Suppressor macrophage treated with lipopolysaccharide for 4 hours (primary cell): ENCODE data around the gene ZNF711.
"Not testable (repeated sequence)": the region's sequence is repeated elsewhere in the genome, so short reads cannot be mapped to it uniquely, and the experiment has no call there.

Experiments used
- DNase-seq: peaks from one replicate; pipeline ENCODE4 v3.0.0-alpha.2; 2020

Gene ZNF711

DNA sequence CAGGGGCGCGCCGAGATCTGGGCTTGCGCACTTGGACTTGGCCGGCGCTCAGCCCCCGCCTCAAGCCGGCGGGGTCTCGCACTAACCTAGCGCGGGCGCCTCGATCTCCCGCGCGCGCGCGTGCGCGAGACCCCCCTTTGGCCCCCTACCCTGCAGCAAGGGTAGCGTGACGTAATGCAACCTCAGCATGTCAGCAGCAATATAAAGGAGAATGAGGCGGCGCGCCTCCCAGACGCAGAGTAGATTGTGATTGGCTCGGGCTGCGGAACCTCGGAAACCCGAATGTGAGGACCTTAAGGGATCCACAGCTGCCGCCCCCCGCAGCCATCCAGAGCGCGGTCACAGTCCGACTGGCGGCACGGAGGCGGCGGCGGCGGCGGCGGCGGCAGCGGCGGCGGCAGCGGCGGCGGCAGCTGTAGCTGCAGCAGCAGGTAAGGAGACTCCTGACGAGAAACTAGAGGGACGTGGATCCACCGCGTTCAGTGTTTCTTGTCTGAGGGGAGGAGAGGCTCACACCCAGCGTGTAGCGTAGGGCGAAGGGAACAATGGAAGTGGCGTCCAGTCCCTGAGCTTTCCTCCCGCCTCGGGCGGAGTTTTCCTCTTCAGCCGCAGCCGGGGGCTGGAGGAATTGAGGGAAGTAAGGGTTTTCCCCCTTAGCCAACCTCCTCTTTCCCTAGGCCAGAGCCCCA lies at the start of gene ZNF711, which contains the start of gene SATL1:
ZNF711 (plus strand) TSS at position 231 of the 689 bp plus-strand sequence. CDS start 3,582 bp downstream, outside the sequence.
SATL1 (minus strand) TSS at position 19 of the 689 bp plus-strand sequence. CDS start 134,811 bp downstream, outside the sequence.
- DNase-seq: peak; percentile 8

DNA sequence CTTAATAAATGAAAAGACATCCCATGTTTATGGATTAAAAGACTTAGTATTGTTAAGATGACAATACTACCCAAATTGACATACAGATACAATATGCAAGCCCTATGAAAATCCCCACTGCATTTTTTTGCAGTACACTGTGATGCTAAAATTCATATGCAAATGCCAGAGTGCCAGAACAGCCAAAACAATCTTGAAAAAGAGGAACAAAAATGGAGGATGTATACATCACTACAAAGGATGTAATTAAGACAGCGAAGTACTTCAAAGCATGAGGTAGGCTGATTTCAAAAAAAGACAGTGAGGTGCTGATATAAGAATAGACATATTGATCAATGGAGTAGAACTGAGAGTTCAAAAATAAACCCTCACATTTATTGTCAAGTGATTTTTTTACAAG lies 47.5 kb upstream of the ZNF711 start:
- DNase-seq: no peak

- DNase-seq: no peak
These were observed 40.3 kb upstream of the ZNF711 start for GRCh38 chrX:85203461-85203970.

GRCh38 chrX:85213792-85214530 lies 29.8 kb upstream of the ZNF711 start:
- no peak for DNase-seq

DNA sequence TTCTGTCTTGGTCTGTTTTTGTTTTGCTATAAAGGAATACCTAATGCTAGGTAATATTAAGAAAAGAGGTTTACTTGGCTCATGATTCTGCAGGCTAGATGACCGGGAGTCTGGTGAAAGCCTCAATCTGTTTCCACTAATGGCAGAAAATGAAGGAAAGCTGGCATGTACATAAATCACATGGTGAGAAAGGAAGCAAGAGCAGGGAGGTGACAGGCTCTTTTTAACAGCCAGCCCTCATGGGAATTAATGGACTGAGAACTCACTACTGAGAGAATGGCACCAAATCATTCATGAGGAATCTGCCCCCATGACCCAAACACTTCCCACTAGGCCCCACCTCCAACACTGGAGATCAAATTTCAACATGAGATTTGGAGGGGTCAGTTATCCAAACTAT lies 27.8 kb upstream of the ZNF711 start:
- no peak for DNase-seq

GRCh38 chrX:85221361-85221760 lies 22.4 kb upstream of the ZNF711 start:
- no peak for DNase-seq

GRCh38 chrX:85223359-85223758 lies 20.4 kb upstream of the ZNF711 start:
- no peak for DNase-seq

DNA sequence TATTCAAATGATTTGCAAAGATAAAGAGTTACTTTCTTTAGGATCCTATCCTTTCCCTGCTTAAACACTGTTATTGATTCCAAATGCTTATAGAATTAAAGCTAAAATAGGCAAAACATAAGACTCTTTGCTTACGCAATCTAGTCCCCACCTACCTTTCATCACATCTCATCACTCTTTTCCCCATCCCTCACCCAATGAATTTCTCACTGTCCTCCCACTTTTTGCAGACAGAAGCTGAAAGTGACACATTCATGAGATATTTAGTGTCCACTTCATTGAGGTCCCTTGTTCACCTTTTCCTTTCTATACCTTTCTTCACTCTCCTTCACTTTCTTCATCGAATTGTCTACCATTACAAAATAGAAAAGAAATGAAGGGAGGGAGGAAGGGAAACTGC lies 636 bp upstream of the ZNF711 start:
- DNase-seq: no peak

DNA sequence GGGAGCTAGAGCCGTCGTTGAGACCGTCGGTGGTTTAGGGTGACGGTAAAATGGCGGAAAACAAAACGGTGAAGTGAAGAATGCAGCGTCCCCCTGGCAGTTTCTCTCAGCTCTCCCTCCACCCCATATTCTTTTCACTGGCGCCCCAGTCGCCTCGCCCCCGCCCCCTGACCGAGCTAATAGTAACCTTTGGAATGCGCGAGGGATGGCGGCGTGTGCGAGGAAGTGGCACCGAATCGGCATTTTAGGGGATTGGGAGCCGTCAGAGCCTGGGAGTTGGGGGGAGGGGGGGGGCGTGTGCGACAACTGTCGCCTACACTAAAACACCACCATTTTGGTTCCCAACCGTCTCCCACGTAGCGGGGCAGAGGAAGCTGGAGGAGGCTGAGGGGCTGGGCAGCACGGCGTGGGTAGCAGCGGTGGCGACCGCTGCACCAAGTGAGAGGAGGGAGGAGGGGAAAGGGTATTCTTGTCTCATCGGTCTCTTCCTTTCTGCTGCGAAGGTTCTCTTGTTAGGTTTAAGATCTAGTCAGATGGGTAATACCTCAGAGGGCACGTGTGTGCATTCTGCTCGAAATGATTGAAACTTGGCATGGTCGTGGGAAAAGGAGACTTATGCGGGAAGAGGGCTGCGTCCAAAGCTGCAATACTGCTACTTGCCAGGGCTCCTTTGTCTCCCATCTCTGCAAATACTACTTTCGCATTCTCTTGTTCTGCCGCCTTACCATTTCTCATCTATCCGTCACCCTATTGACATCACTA lies 840 bp downstream of the ZNF711 start:
- DNase-seq: peak; percentile 2

DNA sequence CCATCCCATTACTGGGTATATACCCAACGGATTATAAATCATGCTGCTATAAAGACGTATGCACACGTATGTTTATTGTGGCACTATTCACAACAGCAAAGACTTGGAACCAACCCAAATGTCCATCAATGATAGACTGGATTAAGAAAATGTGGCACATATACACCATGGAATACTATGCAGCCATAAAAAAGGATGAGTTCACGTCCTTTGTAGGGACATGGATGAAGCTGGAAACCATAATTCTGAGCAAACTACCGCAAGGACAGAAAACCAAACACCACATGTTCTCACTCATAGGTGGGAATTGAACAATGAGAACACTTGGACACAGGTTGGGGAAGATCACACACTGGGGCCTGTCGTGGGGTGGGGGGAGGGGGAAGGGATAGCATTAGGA lies 41.5 kb downstream of the ZNF711 start:
- DNase-seq: not testable (repeated sequence)

GRCh38 chrX:85288992-85289723 lies 45.4 kb downstream of the ZNF711 start:
- no peak for DNase-seq

DNA sequence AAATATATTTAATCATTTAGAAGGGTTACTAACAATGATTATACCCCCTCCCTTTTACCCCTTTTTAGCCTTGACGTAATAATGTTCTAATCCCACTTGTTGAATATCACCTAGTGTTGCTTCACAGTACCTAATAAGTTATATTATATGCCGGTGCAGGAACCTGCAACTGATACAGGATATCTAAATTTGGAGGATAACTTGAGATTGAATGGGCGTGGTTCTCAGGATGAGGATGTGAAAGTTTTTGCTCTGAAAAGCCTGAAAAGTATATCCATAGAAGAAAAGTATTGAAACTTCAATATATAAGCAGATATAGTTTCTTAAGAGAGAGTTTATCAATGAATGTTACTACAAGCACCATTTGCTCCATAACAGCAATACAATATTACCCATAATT lies 59.8 kb downstream of the ZNF711 start:
- DNase-seq: no peak

- DNase-seq: no peak
These were observed 65.9 kb downstream of the ZNF711 start for GRCh38 chrX:85309717-85310116.

- not testable (repeated sequence) for DNase-seq
These were observed 67.6 kb downstream of the ZNF711 start for GRCh38 chrX:85311348-85311747.
